Measurements from ENCODE around the gene SLC7A6. TPM values are rescaled to one million over a fixed set of nuclear protein-coding genes. Genes with fewer than 3 reads are reported as not detected.

SLC7A6 gene
- total and polyA plus RNA-seq, 2 of the 13 experiments (the other 11 are each of a cell fraction or from before 2014, with no cell fraction given) = 35.8 to 70.8 TPM

DNA sequence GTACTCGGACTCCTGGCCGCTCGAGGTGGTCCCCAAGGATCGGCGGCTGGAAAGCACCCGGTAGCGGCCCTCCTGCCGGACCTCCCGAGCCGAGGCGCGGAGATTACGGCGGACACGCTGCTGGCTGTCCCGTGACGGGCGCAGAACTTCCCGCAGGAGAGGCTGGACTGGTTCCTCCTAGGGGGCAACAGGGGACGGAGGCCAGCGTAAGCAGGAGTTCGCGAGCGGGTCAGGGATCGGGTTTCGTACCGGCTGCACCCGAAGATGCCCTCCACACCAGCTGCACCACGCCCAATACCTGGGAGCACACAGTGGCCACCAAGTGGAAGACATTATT is 46.1 kb downstream of the SLC7A6 start (continued):
- peak; percentile 63 for TF ChIP-seq TAF15 (IDR thresholded peaks at IDR 0.05; ENCODE audit: low read depth, low read length, poor library complexity, severe bottlenecking)
- no peak for TF ChIP-seq SRSF9 (IDR thresholded peaks at IDR 0.05; ENCODE audit: borderline replicate concordance, insufficient read depth, low read depth, low read length, poor library complexity, severe bottlenecking)
- TF ChIP-seq ZNF572 (CRISPR knock-in tag; IDR thresholded peaks at IDR 0.05) = 0 out of 2 replicates have a peak, but pooled peaks have one; percentile 18
- peak; percentile 8; the same call in 1 of the 2 replicates for TF ChIP-seq ZNF530 (CRISPR knock-in tag; IDR thresholded peaks at IDR 0.05; ENCODE audit: low read depth)
- TF ChIP-seq ZNF431 (CRISPR knock-in tag; IDR thresholded peaks at IDR 0.05; ENCODE audit: borderline replicate concordance, low read depth) = 0 out of 2 replicates have a peak, but pooled peaks have one; percentile 5

DNA sequence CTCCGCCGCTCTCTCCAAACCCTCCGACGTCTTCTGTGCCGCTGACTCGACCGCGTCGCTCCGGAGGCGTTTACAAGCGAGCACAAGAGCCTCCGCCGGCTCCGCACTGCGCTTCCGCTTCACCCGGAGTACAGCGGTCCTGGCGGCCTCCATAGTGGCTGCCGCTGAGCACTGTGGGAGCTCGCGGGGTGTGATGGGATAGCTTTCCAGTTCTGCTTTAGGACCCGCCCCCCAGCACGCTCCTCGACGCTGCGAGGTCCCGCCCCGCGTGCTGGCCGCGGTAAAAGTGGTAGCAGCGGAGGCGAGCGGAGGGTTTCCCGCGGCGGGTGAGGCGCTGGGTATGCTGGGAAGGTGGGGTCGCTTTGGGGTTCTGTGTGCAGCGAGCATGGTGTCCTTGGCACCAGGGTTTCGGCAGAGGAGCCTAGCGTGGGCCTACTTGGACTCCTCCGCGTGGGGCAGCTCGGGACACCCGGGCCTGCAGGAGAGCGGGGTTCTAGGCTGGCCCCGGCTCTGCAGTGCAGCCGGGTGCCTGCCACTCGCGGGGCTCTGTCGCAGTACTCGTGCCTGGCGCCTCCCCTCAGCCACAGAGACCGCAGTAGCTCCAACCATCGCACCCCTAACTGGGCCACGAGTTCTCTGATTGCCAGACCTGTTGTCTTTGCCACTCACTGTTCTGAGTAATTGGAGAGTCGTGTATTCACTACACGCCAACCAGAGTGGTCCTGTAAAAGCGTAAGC is 46.6 kb downstream of the SLC7A6 start, which contains the start of the genes PRMT7 and SLC7A6OS:
TSS of gene PRMT7 (plus strand) at position 246 of the 738 bp plus-strand sequence. CDS start 4,961 bp downstream, outside the sequence.
TSS of gene SLC7A6OS (minus strand) at position 173 of the 738 bp plus-strand sequence. CDS start at position 153, 20 bp downstream.
- Histone ChIP-seq H3K79me2 (ENCODE audit: insufficient read depth, low read length) (peaks cover 55% of the 10 kb centered on the region), H3K36me3 (replicated peaks in 1 of 2; ENCODE audit: control insufficient read depth in 1 of 2, insufficient read depth in 2 of 2, low read length in 2 of 2) (peaks cover 7 to 24% of the 10 kb centered on the region in 2 experiments), H3K4me1 (ENCODE audit: insufficient read depth, low read length) (peaks cover 44% of the 10 kb centered on the region), H3K4me3 (replicated peaks in 1 of 3; ENCODE audit: insufficient read depth in 1 of 3, low read depth in 2 of 3, low read length in 3 of 3) (peak within 1 kb of the TSS; percentile 77 to 91 (median 90)), H3K9ac (ENCODE audit: insufficient read depth, low read depth, low read length) (peak within 1 kb of the TSS; percentile 86), H3K9me3 (ENCODE audit: low read length) (no peaks in the 10 kb centered on the region), H3K4me2 (ENCODE audit: low read depth, low read length) (peak within 1 kb of the TSS; percentile 97), H3K27ac (ENCODE audit: extremely low read length, insufficient read depth, low read length) (peak within 1 kb of the TSS; percentile 85), H4K20me1 (ENCODE audit: insufficient read depth, low read length) (peaks cover 4% of the 10 kb centered on the region; the same call in 1 of the 2 replicates), H3K27me3 (ENCODE audit: control insufficient read depth in 1 of 2, insufficient read depth in 2 of 2, low read length in 2 of 2) (no peaks in the 10 kb centered on the region; a peak in 1 of 5 replicates), H2AFZ (ENCODE audit: low read length) (peak within 1 kb of the TSS; percentile 45)
- ChIA-PET POLR2A (interaction anchor here (0.8 to 2.6 kb wide), 30 partner anchors 9 to 231 kb away, joined by 3 to 89 read pairs (median 8); partner anchors contain the start of genes ESRP2, NFATC3, PLA2G15 and SLC7A6), CTCF (ENCODE audit: low intra/inter-chr PET ratio, low total read pairs) (interaction anchor here (1.7 kb wide), 1 partner anchor 47 kb away, joined by 4 read pairs; the partner anchor contains the start of gene SLC7A6)
- intact Hi-C loops (cut with micrococcal nuclease; ENCODE audit: unreplicated experiment) = loop anchor here (1.0 kb wide), 2 partner anchors 17 to 46 kb away; no protein-coding TSS in a partner anchor
- FAIRE-seq (peak; percentile 57), DNase-seq (ENCODE audit: low spot score) (peak; percentile 90), ATAC-seq (peak; percentile 99)
- under 1% methylated on average over 34 of the region's 62 CpGs for WGBS (ENCODE audit: low lambda C conversion rate)
- in situ Hi-C loops (cut with HindIII; ENCODE audit: extremely low pct_ligation_motif_present, low pct_unique_long_range_greater_than_20kb) = no loop called here
- BruUV-seq (replicated peaks) = TSS peak; percentile 69
- TF ChIP-seq RARG (CRISPR knock-in tag; IDR thresholded peaks at IDR 0.05; ENCODE audit: low read depth) = peak; percentile 75; the same call in 1 of the 2 replicates
- TF ChIP-seq SNRNP70 (IDR thresholded peaks at IDR 0.05; ENCODE audit: low read depth, low read length) = no peak
- TF ChIP-seq ZNF709 (CRISPR knock-in tag; IDR thresholded peaks at IDR 0.05) = peak; percentile 100
- no peak for TF ChIP-seq ATM (IDR thresholded peaks at IDR 0.05; ENCODE audit: borderline replicate concordance)
- no peak for TF ChIP-seq ZKSCAN1 (IDR thresholded peaks at IDR 0.05; ENCODE audit: low read length)
- TF ChIP-seq ZBTB43 (CRISPR knock-in tag; conservative IDR thresholded peaks at IDR 0.05) = peak; percentile 99
- TF ChIP-seq SIN3B (IDR thresholded peaks at IDR 0.05; ENCODE audit: low read length) = peak; percentile 92
- TF ChIP-seq KDM5B (CRISPR knock-in tag; IDR thresholded peaks at IDR 0.05; ENCODE audit: borderline replicate concordance) = peak; percentile 100
- TF ChIP-seq JUN (CRISPR knock-in tag; IDR thresholded peaks at IDR 0.05) = peak; percentile 93
- TF ChIP-seq ZNF720 (CRISPR knock-in tag; IDR thresholded peaks at IDR 0.05) = peak; percentile 79; the same call in 1 of the 2 replicates
- peak; percentile 89; the same call in 1 of the 2 replicates for TF ChIP-seq STAT5B (CRISPR knock-in tag; IDR thresholded peaks at IDR 0.05)
- TF ChIP-seq, protein P1, sequence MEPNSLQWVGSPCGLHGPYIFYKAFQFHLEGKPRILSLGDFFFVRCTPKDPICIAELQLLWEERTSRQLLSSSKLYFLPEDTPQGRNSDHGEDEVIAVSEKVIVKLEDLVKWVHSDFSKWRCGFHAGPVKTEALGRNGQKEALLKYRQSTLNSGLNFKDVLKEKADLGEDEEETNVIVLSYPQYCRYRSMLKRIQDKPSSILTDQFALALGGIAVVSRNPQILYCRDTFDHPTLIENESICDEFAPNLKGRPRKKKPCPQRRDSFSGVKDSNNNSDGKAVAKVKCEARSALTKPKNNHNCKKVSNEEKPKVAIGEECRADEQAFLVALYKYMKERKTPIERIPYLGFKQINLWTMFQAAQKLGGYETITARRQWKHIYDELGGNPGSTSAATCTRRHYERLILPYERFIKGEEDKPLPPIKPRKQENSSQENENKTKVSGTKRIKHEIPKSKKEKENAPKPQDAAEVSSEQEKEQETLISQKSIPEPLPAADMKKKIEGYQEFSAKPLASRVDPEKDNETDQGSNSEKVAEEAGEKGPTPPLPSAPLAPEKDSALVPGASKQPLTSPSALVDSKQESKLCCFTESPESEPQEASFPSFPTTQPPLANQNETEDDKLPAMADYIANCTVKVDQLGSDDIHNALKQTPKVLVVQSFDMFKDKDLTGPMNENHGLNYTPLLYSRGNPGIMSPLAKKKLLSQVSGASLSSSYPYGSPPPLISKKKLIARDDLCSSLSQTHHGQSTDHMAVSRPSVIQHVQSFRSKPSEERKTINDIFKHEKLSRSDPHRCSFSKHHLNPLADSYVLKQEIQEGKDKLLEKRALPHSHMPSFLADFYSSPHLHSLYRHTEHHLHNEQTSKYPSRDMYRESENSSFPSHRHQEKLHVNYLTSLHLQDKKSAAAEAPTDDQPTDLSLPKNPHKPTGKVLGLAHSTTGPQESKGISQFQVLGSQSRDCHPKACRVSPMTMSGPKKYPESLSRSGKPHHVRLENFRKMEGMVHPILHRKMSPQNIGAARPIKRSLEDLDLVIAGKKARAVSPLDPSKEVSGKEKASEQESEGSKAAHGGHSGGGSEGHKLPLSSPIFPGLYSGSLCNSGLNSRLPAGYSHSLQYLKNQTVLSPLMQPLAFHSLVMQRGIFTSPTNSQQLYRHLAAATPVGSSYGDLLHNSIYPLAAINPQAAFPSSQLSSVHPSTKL (CRISPR knock-in tag; IDR thresholded peaks at IDR 0.05) = peak; percentile 87
- 0 out of 2 replicates have a peak, but pooled peaks have one; percentile 29 for TF ChIP-seq GTF2F1 (IDR thresholded peaks at IDR 0.05; ENCODE audit: low read length)
